Ovary (tissue), 9 donors: ENCODE measurements around the gene TNRC6B. TPM values are rescaled to one million over a fixed set of nuclear protein-coding genes. Genes with fewer than 3 reads are reported as not detected.

Source experiments
- DNase-seq, 5 donors: peaks; one replicate each; pipeline ENCODE4 v3.0.0-alpha.2; 2019 to 2020
- H3K27ac ChIP-seq, 2 donors: fragments of 200-600 bp; one replicate each; pipeline versions ENCODE4 v1.5.1 to v1.8.0; 2019 to 2022
- H3K27me3 ChIP-seq: fragments of 200-600 bp; one replicate; pipeline ENCODE4 v1.8.0; 2022
- H3K36me3 ChIP-seq: fragments of 200-600 bp; sonication (generic); one replicate; pipeline ENCODE4 v1.5.1; 2019
- H3K4me1 ChIP-seq: one replicate; pipeline ENCODE4 v1.8.1; 2013; ENCODE audit warnings: mild to moderate bottlenecking, moderate library complexity; ENCODE audit not compliant: insufficient read depth
- H3K4me3 ChIP-seq: fragments of 200-600 bp; sonication (generic); one replicate; pipeline ENCODE4 v1.5.1; 2017
- H3K9me3 ChIP-seq, 2 donors: fragments of 200-600 bp in 1 of 2; sonication (generic) in 1 of 2; one replicate each; pipeline versions ENCODE4 v1.5.1 to v1.8.1; 2013 to 2019; ENCODE audit warnings: mild to moderate bottlenecking in 1 of 2, moderate library complexity in 1 of 2
- EP300 ChIP-seq: sonication (generic); formaldehyde crosslinking; IDR thresholded peaks from one replicate; pipeline ENCODE4 v1.6.1; 2017; ENCODE audit warnings: antibody characterized with exemption
- POLR2A ChIP-seq: fragments of 450-650 bp; IDR thresholded peaks from one replicate; pipeline ENCODE4 v1.6.1; 2017; ENCODE audit warnings: antibody characterized with exemption, mild to moderate bottlenecking, moderate library complexity
- WGBS, 3 donors: extraction: QIAGEN DNeasy Blood & Tissue Kit in 1 of 3; methylation state at CpG; one replicate each; pipeline versions ENCODE4 v1.1.5 to v1.1.7; 2013 to 2017; 5-methylcytosine and 5-hydroxymethylcytosine counted together
- intact Hi-C, 4 donors: fragments of 100-400 bp; cut with DNase I; formaldehyde crosslinking; loops; one replicate each; pipeline versions ENCODE4 v1.11.0 to v1.15.1; 2022 to 2023
- polyA plus RNA-seq, 2 donors: library from polyadenylated mRNA; stranded (reverse); fragments of 200-250 nt in 1 of 2; fragments of 350-450 nt in 1 of 2; fragmentation: Illumina TruSeq in 1 of 2; extraction: RNeasy Lipid Tissue Mini Kit (QIAGEN cat#74804) in 1 of 2; gene quantifications; one replicate each; pipeline ENCODE4 v1.2.3, GENCODE V29; 2013 to 2014
- total RNA-seq, 7 donors: library from RNA; depleted of rRNA in 2 of 7; stranded (reverse); fragments of >200 nt in 2 of 7; fragmentation: NEBNext Ultra II Directional in 3 of 7; extraction: Animal tissue kit (Norgen Biotek cat#: 25700) in 3 of 7; gene quantifications; one replicate each; pipeline versions ENCODE4 v1.1.0 to v1.2.4, GENCODE V29; 2016 to 2023
- TF ChIP-seq, protein P1 (sequence below), 3 donors: fragments of 450-650 bp in 2 of 3; fragments of 200-600 bp in 1 of 3; IDR thresholded peaks; one replicate each; pipeline versions ENCODE4 v1.5.1 to v1.8.0; 2016 to 2022; ENCODE audit warnings: antibody characterized with exemption in 3 of 3, mild to moderate bottlenecking in 1 of 3
- donor health status: DM: no; HTN: no; CAD: no; lungs with moderate emphysema.
- donor health status: DM: no; HTN: no; CAD: no.
- donor health status: Bipolar disorder and iron deficiency.
- donor health status: DM: yes; HTN: yes; CAD: no.
- donor health status: DM: no; HTN: no; CAD: no.
- donor health status: DM: yes; HTN: yes; CAD: no.

TNRC6B gene
- total and polyA plus RNA-seq, 9 donors: 9.4 to 52.1 (median 47.5) TPM

DNA sequence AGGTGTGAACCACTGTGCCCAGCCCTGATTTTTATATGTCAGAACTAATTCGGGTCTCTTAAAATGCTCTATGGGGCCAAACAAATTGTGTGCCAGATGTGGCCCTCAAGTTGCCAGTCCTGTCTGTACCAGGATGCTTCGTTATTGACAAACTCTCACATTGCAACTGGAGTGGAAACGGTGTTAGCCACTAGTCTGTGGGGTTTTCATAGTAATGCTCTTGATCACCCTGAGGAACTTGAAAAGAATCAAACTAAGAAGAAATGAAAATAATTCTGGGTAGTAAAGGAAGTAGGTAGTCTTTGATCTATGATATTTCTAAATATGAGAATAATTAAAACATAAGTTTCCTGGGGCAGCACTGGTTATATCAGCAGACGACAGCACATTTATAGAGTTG lies 101.3 kb downstream of the TNRC6B start:
- TF ChIP-seq EP300 (no peak), POLR2A (no peak)
- TF ChIP-seq, protein P1, sequence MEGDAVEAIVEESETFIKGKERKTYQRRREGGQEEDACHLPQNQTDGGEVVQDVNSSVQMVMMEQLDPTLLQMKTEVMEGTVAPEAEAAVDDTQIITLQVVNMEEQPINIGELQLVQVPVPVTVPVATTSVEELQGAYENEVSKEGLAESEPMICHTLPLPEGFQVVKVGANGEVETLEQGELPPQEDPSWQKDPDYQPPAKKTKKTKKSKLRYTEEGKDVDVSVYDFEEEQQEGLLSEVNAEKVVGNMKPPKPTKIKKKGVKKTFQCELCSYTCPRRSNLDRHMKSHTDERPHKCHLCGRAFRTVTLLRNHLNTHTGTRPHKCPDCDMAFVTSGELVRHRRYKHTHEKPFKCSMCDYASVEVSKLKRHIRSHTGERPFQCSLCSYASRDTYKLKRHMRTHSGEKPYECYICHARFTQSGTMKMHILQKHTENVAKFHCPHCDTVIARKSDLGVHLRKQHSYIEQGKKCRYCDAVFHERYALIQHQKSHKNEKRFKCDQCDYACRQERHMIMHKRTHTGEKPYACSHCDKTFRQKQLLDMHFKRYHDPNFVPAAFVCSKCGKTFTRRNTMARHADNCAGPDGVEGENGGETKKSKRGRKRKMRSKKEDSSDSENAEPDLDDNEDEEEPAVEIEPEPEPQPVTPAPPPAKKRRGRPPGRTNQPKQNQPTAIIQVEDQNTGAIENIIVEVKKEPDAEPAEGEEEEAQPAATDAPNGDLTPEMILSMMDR (IDR thresholded peaks at IDR 0.05): no peak
- Histone ChIP-seq H3K27me3 (no peaks in the 10 kb centered on the region), H3K36me3 (no peaks in the 10 kb centered on the region), H3K9me3 (no peaks in the 10 kb centered on the region), H3K27ac (no peak overlapping the region), H3K4me3 (no peak overlapping the region), H3K4me1 (peaks cover 5% of the 10 kb centered on the region)
- WGBS, 3 donors: 91 to 96% (median 95%) methylated on average over 4 of the region's 4 CpGs
- no peak for DNase-seq
- intact Hi-C loops: no loop called here

DNA sequence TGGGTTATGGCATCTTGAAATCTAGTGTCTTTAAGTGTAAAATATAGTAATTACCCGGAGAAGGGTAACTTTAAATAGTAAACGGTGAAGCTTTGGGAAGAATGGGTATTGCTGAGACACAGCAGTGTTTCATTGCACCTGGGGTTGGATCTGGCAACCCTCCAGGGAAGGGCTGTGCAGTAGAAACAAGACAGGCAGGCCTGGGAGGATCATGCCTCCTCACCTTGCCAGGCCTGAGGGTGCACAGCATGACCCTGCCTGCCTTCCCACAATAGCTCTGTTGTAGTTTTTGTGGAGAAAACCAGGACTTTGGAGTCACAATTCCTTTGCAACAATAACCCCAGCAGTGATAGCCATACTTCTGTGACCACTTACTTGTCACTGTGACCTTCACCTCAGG lies 104.0 kb downstream of the TNRC6B start:
- no peaks in the 10 kb centered on the region for H3K9me3 ChIP-seq
- peaks cover 5% of the 10 kb centered on the region for H3K4me1 ChIP-seq
- no peak overlapping the region for H3K4me3 ChIP-seq
- H3K27me3 ChIP-seq: no peaks in the 10 kb centered on the region
- H3K36me3 ChIP-seq: no peaks in the 10 kb centered on the region
- no peak for TF ChIP-seq EP300
- no peak for DNase-seq
- 78 to 87% (median 86%) methylated on average over 2 of the region's 2 CpGs for WGBS, 3 donors
- H3K27ac ChIP-seq: no peak overlapping the region
- intact Hi-C loops: no loop called here

DNA sequence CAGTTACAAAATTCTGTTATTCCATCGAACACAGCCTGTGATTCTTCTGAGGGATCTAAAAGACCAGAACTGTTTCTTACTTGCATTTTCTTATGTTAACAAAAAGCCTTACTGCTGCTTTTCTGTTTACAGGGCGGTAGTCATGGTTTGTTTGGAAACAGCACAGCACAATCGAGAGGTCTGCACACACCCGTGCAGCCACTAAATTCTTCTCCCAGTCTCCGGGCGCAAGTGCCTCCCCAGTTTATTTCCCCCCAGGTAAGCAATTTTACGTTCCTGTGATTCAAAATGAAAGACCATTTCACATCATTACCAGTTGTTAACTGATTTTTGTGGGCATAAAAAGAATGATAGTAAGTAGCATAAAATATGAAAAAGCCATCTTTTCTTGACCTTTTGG lies 107.8 kb downstream of the TNRC6B start:
- Histone ChIP-seq H3K4me1 (no peaks in the 10 kb centered on the region), H3K27ac (no peak overlapping the region), H3K27me3 (no peaks in the 10 kb centered on the region), H3K4me3 (no peak overlapping the region), H3K36me3 (no peaks in the 10 kb centered on the region), H3K9me3 (no peaks in the 10 kb centered on the region)
- no peak for TF ChIP-seq EP300
- TF ChIP-seq, protein P1 (IDR thresholded peaks at IDR 0.05): no peak
- TF ChIP-seq POLR2A: no peak
- WGBS, 3 donors: 85 to 88% (median 86%) methylated on average over 7 of the region's 7 CpGs
- DNase-seq: no peak
- intact Hi-C loops: no loop called here

DNA sequence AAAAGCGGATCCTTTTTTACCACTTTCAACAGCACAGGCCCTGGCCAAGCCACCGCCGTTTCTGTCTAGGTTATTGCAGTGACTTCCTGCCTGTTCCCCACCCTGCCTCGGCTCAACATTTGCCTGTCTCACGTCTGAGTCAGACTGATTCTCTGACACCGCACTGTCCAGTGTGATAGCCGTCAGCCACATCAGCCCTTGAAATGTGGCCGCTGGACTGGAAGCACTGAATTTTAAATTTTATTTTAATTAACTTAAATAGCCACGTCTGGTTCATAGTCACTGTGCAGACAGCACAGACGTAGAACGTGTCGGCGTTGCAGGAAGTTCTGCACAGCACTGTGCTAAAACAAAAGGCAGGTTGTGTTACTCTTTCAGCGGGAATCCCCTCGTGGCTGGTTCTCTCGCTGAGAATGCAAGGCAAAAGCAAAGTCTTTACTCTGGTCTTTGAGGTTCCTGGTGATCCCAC lies 112.3 kb downstream of the TNRC6B start:
- no peak overlapping the region for H3K4me3 ChIP-seq
- H3K27me3 ChIP-seq: no peaks in the 10 kb centered on the region
- WGBS, 3 donors: 79 to 82% (median 79%) methylated on average over 16 of the region's 16 CpGs
- intact Hi-C loops: no loop called here
- TF ChIP-seq, protein P1 (IDR thresholded peaks at IDR 0.05): no peak
- no peak for TF ChIP-seq POLR2A
- no peak for TF ChIP-seq EP300
- no peaks in the 10 kb centered on the region for H3K36me3 ChIP-seq
- H3K4me1 ChIP-seq: no peaks in the 10 kb centered on the region
- no peaks in the 10 kb centered on the region for H3K9me3 ChIP-seq
- DNase-seq: no peak
- H3K27ac ChIP-seq: no peak overlapping the region

DNA sequence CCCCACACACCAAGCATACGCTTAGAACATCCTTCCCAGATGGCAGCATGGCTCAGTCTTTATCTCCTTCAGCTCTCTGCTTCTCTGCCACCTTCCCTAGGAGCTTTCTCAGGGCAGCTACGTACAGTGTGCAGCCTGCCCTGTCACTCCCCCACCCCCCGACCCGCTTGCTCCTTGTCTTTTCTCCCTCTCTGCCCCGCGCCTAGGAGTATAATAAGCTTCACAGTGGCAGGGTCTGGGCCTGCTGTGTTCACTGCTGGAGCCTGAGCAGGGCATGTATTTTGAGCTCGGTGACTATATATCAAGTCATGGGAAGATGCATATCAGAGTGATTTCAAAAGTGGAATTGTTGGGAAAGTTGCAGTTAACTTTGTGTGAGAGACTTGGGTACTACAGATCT lies 112.8 kb downstream of the TNRC6B start:
- H3K27ac ChIP-seq: no peak overlapping the region
- intact Hi-C loops: no loop called here
- no peaks in the 10 kb centered on the region for H3K36me3 ChIP-seq
- no peak overlapping the region for H3K4me3 ChIP-seq
- WGBS, 3 donors: 91 to 94% (median 92%) methylated on average over 7 of the region's 7 CpGs
- H3K9me3 ChIP-seq: no peaks in the 10 kb centered on the region
- no peaks in the 10 kb centered on the region for H3K4me1 ChIP-seq
- DNase-seq: no peak
- no peaks in the 10 kb centered on the region for H3K27me3 ChIP-seq
- TF ChIP-seq POLR2A: no peak
- TF ChIP-seq, protein P1 (IDR thresholded peaks at IDR 0.05): no peak
- no peak for TF ChIP-seq EP300
